GM23338 (cell line): ENCODE measurements around the gene FBXO24.

Source experiments
- CREB1 ChIP-seq: fragments of 250-450 bp; sonication (Bioruptor Pico); IDR thresholded peaks from 2 replicates; pipeline ENCODE4 v1.5.0; 2020; ENCODE audit warnings: low read depth, mild to moderate bottlenecking, moderate library complexity
- EZH2 ChIP-seq: fragments of 200-600 bp; sonication (generic); IDR thresholded peaks from one replicate; pipeline ENCODE4 v1.8.0; 2017; ENCODE audit warnings: antibody characterized with exemption, mild to moderate bottlenecking, low read depth; ENCODE audit not compliant: unreplicated experiment
- EZH2phosphoT487 ChIP-seq: fragments of 200-600 bp; sonication (generic); IDR thresholded peaks from one replicate; pipeline ENCODE4 v1.8.1; 2018; ENCODE audit warnings: antibody characterized with exemption; ENCODE audit not compliant: unreplicated experiment
- POLR2AphosphoS5 ChIP-seq: IDR thresholded peaks from 2 replicates; pipeline ENCODE4 v1.6.1; 2016; ENCODE audit warnings: antibody characterized with exemption, low read depth
- REST ChIP-seq: IDR thresholded peaks from one replicate; pipeline ENCODE4 v1.6.1; 2018; ENCODE audit warnings: antibody characterized with exemption; ENCODE audit not compliant: unreplicated experiment
- ZNF114 ChIP-seq: fragments of 250-450 bp; sonication (Bioruptor Pico); IDR thresholded peaks from 2 replicates; pipeline ENCODE4 v1.5.0; 2020; ENCODE audit warnings: mild to moderate bottlenecking, moderate library complexity
- TF ChIP-seq, protein P1 (sequence below), 2 experiments: fragments of 200-600 bp in 1 of 2; sonication (generic) in 1 of 2; conservative IDR thresholded peaks; 2 replicates each; pipeline versions ENCODE4 v1.5.1 to v1.6.1; 2016 to 2017; ENCODE audit warnings: antibody characterized with exemption in 2 of 2, low read depth in 2 of 2, mild to moderate bottlenecking in 2 of 2, moderate library complexity in 1 of 2

DNA sequence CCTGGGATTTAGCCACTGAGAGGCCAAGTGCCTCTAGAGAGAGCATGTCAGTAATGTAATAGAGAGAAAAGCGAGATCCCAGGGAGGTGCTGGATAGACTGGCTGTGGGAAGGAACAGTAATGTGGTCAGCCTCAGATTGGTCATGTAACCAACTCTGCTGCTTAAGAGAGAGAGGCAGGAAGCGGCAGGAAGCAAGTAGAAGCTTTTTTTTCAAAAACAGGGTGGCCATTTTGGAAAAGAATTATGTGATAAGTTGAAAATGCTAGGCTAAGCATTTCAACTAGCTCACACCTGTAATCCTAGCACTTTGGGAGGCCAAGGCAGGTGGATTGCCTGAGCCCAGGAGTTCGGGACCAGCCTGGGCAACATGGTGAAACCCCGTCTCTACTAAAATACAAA is 12.3 kb downstream of the FBXO24 start:
- TF ChIP-seq, protein P1, sequence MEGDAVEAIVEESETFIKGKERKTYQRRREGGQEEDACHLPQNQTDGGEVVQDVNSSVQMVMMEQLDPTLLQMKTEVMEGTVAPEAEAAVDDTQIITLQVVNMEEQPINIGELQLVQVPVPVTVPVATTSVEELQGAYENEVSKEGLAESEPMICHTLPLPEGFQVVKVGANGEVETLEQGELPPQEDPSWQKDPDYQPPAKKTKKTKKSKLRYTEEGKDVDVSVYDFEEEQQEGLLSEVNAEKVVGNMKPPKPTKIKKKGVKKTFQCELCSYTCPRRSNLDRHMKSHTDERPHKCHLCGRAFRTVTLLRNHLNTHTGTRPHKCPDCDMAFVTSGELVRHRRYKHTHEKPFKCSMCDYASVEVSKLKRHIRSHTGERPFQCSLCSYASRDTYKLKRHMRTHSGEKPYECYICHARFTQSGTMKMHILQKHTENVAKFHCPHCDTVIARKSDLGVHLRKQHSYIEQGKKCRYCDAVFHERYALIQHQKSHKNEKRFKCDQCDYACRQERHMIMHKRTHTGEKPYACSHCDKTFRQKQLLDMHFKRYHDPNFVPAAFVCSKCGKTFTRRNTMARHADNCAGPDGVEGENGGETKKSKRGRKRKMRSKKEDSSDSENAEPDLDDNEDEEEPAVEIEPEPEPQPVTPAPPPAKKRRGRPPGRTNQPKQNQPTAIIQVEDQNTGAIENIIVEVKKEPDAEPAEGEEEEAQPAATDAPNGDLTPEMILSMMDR (conservative IDR thresholded peaks at IDR 0.05; ENCODE audit: low read depth in 2 of 2): no peak
- no peak for TF ChIP-seq EZH2phosphoT487
- no peak for TF ChIP-seq ZNF114 (CRISPR knock-in tag)
- TF ChIP-seq CREB1: no peak
- TF ChIP-seq EZH2: no peak
- no peak for TF ChIP-seq POLR2AphosphoS5
- TF ChIP-seq REST: no peak
